K562 (cell line): ENCODE results near the gene GPRASP1. TPM values are rescaled to one million over a fixed set of nuclear protein-coding genes. Genes with fewer than 3 reads are reported as not detected.

ENCODE experiments used
- ATAC-seq: fragments of 200-7000 bp; cut with Tn5 transposase; 3 replicates; pipeline ENCODE4 v1.9.1; 2020; ENCODE audit warnings: moderate library complexity
- BruUV-seq: library from RNA; stranded (reverse); fragments of 400-500 nt; replicated peaks from 2 replicates; lab custom pipeline; 2021; lab: Mats Ljungman, UMichigan
- CTCF ChIA-PET: fragments of 300-600 bp; formaldehyde crosslinking; extraction: SDS; loops from one replicate; lab custom pipeline; 2021; ENCODE audit warnings: low intra/inter-chr PET ratio; lab: Yijun Ruan, JAX
- POLR2A ChIA-PET: fragments of 300-600, 350-650 bp; sonication (Branson Sonifier 250); formaldehyde crosslinking; extraction: SDS; loops from one replicate; lab custom pipeline; 2021; ENCODE audit warnings: antibody characterized with exemption, inconsistent platforms; lab: Yijun Ruan, JAX
- DNase-seq, 4 experiments: peaks; one replicate each; pipeline versions ENCODE4 v3.0.0 to v3.0.0-alpha.2; 2011 to 2018; ENCODE audit warnings: low spot score in 3 of 4, mixed read lengths in 3 of 4; ENCODE audit errors: extremely low read depth in 1 of 4
- FAIRE-seq: peaks from 2 replicates; lab custom pipeline; 2011; peaks lifted over from hg19 to GRCh38; lab: Jason Lieb, UNC
- H2AFZ ChIP-seq: 2 replicates; pipeline ENCODE4 v1.6.0; 2011; ENCODE audit warnings: low read depth, low read length, control low read depth, inconsistent platforms
- H3K27ac ChIP-seq: fragments of 200-600 bp; 3 replicates; pipeline ENCODE4 v1.8.0; 2011; ENCODE audit warnings: low read depth, mild to moderate bottlenecking, control low read depth, inconsistent platforms, low read length, moderate library complexity, mixed read lengths; ENCODE audit errors: extremely low read depth
- H3K27me3 ChIP-seq, 2 experiments: fragments of 300-600 bp in 1 of 2; 2 replicates in 1 of 2; 3 replicates in 1 of 2; pipeline versions ENCODE4 v1.6.0 to v1.8.0; 2011; ENCODE audit warnings: inconsistent platforms in 2 of 2, low read length in 2 of 2, mild to moderate bottlenecking in 1 of 2, mixed read lengths in 1 of 2, moderate library complexity in 1 of 2; ENCODE audit not compliant: control insufficient read depth in 2 of 2, insufficient read depth in 2 of 2
- H3K36me3 ChIP-seq: fragments of 300-600 bp; 3 replicates; pipeline ENCODE4 v1.8.0; 2011; ENCODE audit warnings: mild to moderate bottlenecking, low read length, inconsistent platforms; ENCODE audit not compliant: control insufficient read depth, insufficient read depth
- H3K4me1 ChIP-seq, 2 experiments: fragments of 200-600 bp in 1 of 2; replicated peaks in 1 of 2; 2 replicates in 1 of 2; 3 replicates in 1 of 2; pipeline versions ENCODE4 v1.5.1 to v1.8.0; 2011; ENCODE audit warnings: inconsistent platforms in 2 of 2, low read length in 2 of 2, mild to moderate bottlenecking in 1 of 2, mixed read lengths in 1 of 2, moderate library complexity in 1 of 2; ENCODE audit not compliant: control insufficient read depth in 2 of 2, insufficient read depth in 2 of 2
- H3K4me2 ChIP-seq: 2 replicates; pipeline ENCODE4 v1.6.1; 2011; ENCODE audit warnings: low read length, control low read depth, inconsistent platforms, mixed read lengths; ENCODE audit not compliant: insufficient read depth
- H3K4me3 ChIP-seq: fragments of 200-600 bp; sonication (generic), shearing (Covaris generic); 2 replicates; pipeline ENCODE4 v1.5.1; 2016; ENCODE audit warnings: control low read depth, inconsistent platforms
- H3K79me2 ChIP-seq: fragments of 200-600 bp; 3 replicates; pipeline ENCODE4 v1.8.0; 2011; ENCODE audit warnings: low read length, inconsistent platforms; ENCODE audit not compliant: control insufficient read depth, insufficient read depth
- H3K9ac ChIP-seq, 2 experiments: 2 replicates each; pipeline versions ENCODE4 v1.6.0 to v1.6.1; 2011; ENCODE audit warnings: low read depth in 2 of 2, low read length in 2 of 2, control low read depth in 1 of 2, inconsistent platforms in 1 of 2, mild to moderate bottlenecking in 1 of 2, mixed read lengths in 1 of 2; ENCODE audit not compliant: insufficient read depth in 1 of 2
- H3K9me1 ChIP-seq: one replicate; pipeline ENCODE4 v1.6.0; 2011; ENCODE audit warnings: inconsistent platforms, mild to moderate bottlenecking, low read length, moderate library complexity; ENCODE audit not compliant: control insufficient read depth, insufficient read depth
- H3K9me3 ChIP-seq: replicated peaks from 2 replicates; pipeline ENCODE4 v1.5.1; 2011; ENCODE audit warnings: low read depth, low read length, inconsistent platforms; ENCODE audit not compliant: control insufficient read depth, insufficient read depth
- H4K20me1 ChIP-seq: replicated peaks from 2 replicates; pipeline ENCODE4 v1.6.1; 2011; ENCODE audit warnings: low read length, inconsistent platforms, mixed read lengths; ENCODE audit not compliant: control insufficient read depth, insufficient read depth
- KLF6 ChIP-seq: fragments of 250-450 bp; sonication (Bioruptor Pico); IDR thresholded peaks from 2 replicates; pipeline ENCODE4 v1.4.0; 2020; ENCODE audit warnings: mild to moderate bottlenecking, moderate library complexity, borderline replicate concordance
- STAT5A ChIP-seq: IDR thresholded peaks from 2 replicates; pipeline ENCODE4 v1.6.1; 2012; ENCODE audit warnings: low read length, inconsistent platforms, borderline replicate concordance
- ZMIZ1 ChIP-seq, 2 experiments: fragments of 150-350 bp in 1 of 2; IDR thresholded peaks; 2 replicates each; pipeline ENCODE4 v1.6.1; 2012 to 2016; ENCODE audit warnings: low read depth in 2 of 2, low read length in 2 of 2, mild to moderate bottlenecking in 1 of 2, moderate library complexity in 1 of 2
- ZNF3 ChIP-seq: fragments of 250-450 bp; sonication (Bioruptor Pico); IDR thresholded peaks from 2 replicates; pipeline ENCODE4 v1.5.0; 2021; ENCODE audit warnings: mild to moderate bottlenecking, moderate library complexity
- WGBS: fragments of 100-300 bp; shearing (Covaris generic); methylation state at CpG from one replicate; pipeline ENCODE4 v1.1.6; 2016; ENCODE audit warnings: low coverage, mixed read lengths; ENCODE audit not compliant: insufficient coverage; ENCODE audit errors: missing lambda C conversion rate; 5-methylcytosine and 5-hydroxymethylcytosine counted together
- in situ Hi-C: fragments of 300-500 bp; cut with MboI; formaldehyde crosslinking; loops from 4 replicates; pipeline ENCODE4 v1.15.0; 2018; ENCODE audit warnings: inconsistent platforms, mixed read lengths
- intact Hi-C: fragments of 100-400 bp; cut with micrococcal nuclease; formaldehyde crosslinking; loops from 2 replicates; pipeline ENCODE4 v1.14.2; 2022
- polyA plus RNA-seq, 8 experiments: library from polyadenylated mRNA; depleted of rRNA in 4 of 8; stranded (reverse) in 5 of 8; unstranded in 3 of 8; fragments of >200 nt; fragmentation: Nextera tagmentation in 2 of 8; fragmentation: Illumina TruSeq in 1 of 8; extraction: Ambion mirVana in 2 of 8; extraction: Trizol in 1 of 8; gene quantifications; 2 replicates each; pipeline versions ENCODE4 v1.2.1 to v1.2.3, GENCODE V29; 2011 to 2014; ENCODE audit warnings: inconsistent platforms in 1 of 8, missing spikeins in 1 of 8
- total RNA-seq, 7 experiments: library from RNA; depleted of rRNA in 6 of 7; stranded (reverse); fragments of >200 nt in 6 of 7; fragmentation: Illumina TruSeq in 2 of 7; extraction: Trizol in 2 of 7; gene quantifications; 2 replicates each; pipeline versions ENCODE4 v1.2.1 to v1.2.3, GENCODE V29; 2011 to 2021; ENCODE audit warnings: low replicate concordance in 1 of 7
- TF ChIP-seq, protein P1 (sequence below): conservative IDR thresholded peaks from 2 replicates; pipeline ENCODE4 v1.6.1; 2011; ENCODE audit warnings: low read depth, mild to moderate bottlenecking, low read length; ENCODE audit not compliant: control insufficient read depth

GPRASP1 gene
- total and polyA plus RNA-seq, 9 of the 15 experiments (the other 6 are each of a cell fraction or from before 2014, with no cell fraction given): 0.01 to 0.94 (median 0.23) TPM

- ATAC-seq: no peak; the same call in 2 of the 3 replicates
- H2AFZ ChIP-seq: no peak overlapping the region
- ChIA-PET CTCF (no interaction called here), POLR2A (no interaction called here)
- DNase-seq: no peak
- peaks cover 11% of the 10 kb centered on the region; the same call in 1 of the 3 replicates for H3K79me2 ChIP-seq
- no peaks in the 10 kb centered on the region for H3K4me1 ChIP-seq
- no peaks in the 10 kb centered on the region for H4K20me1 ChIP-seq
- H3K4me2 ChIP-seq: no peak overlapping the region
- intact Hi-C loops (no loop called here), in situ Hi-C loops (no loop called here)
- FAIRE-seq: no peak
- no peaks in the 10 kb centered on the region for H3K27me3 ChIP-seq
- 29% methylated on average over 1 of the region's 1 CpG for WGBS
- no peaks in the 10 kb centered on the region for H3K9me1 ChIP-seq
- H3K36me3 ChIP-seq: peaks cover 9% of the 10 kb centered on the region; the same call in 1 of the 3 replicates
- no peak overlapping the region for H3K4me3 ChIP-seq
- TF ChIP-seq, protein P1, sequence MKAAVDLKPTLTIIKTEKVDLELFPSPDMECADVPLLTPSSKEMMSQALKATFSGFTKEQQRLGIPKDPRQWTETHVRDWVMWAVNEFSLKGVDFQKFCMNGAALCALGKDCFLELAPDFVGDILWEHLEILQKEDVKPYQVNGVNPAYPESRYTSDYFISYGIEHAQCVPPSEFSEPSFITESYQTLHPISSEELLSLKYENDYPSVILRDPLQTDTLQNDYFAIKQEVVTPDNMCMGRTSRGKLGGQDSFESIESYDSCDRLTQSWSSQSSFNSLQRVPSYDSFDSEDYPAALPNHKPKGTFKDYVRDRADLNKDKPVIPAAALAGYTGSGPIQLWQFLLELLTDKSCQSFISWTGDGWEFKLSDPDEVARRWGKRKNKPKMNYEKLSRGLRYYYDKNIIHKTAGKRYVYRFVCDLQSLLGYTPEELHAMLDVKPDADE: no peak
- no peak overlapping the region for H3K9ac ChIP-seq
- H3K27ac ChIP-seq: no peak overlapping the region
- H3K9me3 ChIP-seq: no peaks in the 10 kb centered on the region
- no TSS peak for BruUV-seq
These were observed 47.0 kb upstream of the GPRASP1 start for GRCh38 chrX:102604327-102604726.

DNA sequence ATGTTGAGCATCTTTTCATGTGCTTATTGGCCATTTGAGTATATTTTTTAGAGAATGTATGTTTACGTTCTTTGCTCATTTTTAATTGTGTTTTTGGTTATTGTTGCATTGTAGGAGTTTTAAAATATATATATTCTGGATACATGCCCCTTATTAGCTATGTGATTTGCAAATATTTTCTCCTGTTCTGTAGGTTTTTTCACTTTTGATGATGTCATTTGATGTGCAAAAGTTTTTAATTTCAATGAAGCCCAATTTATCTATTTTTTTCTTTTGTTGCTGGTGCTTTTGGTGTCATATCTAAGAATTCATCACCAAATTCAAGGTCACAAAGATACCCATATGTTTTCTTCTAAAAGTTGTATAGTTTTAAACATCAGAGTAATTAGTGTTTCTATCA, 45.2 kb upstream of the GPRASP1 start:
- DNase-seq (no peak), ATAC-seq (no peak), FAIRE-seq (no peak)
- Histone ChIP-seq H3K9me3 (no peaks in the 10 kb centered on the region), H3K4me1 (no peaks in the 10 kb centered on the region), H3K4me3 (no peak overlapping the region), H3K79me2 (no peaks in the 10 kb centered on the region; the same call in 2 of the 3 replicates), H2AFZ (no peak overlapping the region), H4K20me1 (no peaks in the 10 kb centered on the region), H3K9ac (no peak overlapping the region), H3K27me3 (no peaks in the 10 kb centered on the region), H3K9me1 (no peaks in the 10 kb centered on the region), H3K4me2 (no peak overlapping the region), H3K27ac (no peak overlapping the region), H3K36me3 (peaks cover 9% of the 10 kb centered on the region; the same call in 1 of the 3 replicates)
- WGBS: 86% methylated on average over 1 of the region's 1 CpG
- no TSS peak for BruUV-seq
- in situ Hi-C loops (no loop called here), intact Hi-C loops (no loop called here)
- CTCF ChIA-PET: no interaction called here
- POLR2A ChIA-PET: no interaction called here
- TF ChIP-seq ZNF3 (CRISPR knock-in tag) (no peak), STAT5A (no peak), ZMIZ1 (IDR thresholded peaks at IDR 0.05; ENCODE audit: low read depth in 2 of 2, low read length in 2 of 2) (no peak), KLF6 (no peak)
